H9 (cell line): ENCODE results near the gene GPR176. TPM values are rescaled to one million over a fixed set of nuclear protein-coding genes. Genes with fewer than 3 reads are reported as not detected.

Source experiments
- DNase-seq: peaks from one replicate; pipeline ENCODE4 v3.0.0-alpha.2; 2017
- H2AFZ ChIP-seq: one replicate; pipeline ENCODE4 v1.6.1; 2013; ENCODE audit warnings: mild to moderate bottlenecking, low read length, control low read depth, moderate library complexity
- H2AK5ac ChIP-seq: 2 replicates; pipeline ENCODE4 v1.6.1; 2013; ENCODE audit warnings: low read length, control low read depth, mixed read lengths; ENCODE audit not compliant: insufficient read length
- H2BK120ac ChIP-seq: one replicate; pipeline ENCODE4 v1.6.1; 2013; ENCODE audit warnings: low read depth, mild to moderate bottlenecking, low read length, control low read depth, inconsistent platforms; ENCODE audit not compliant: poor library complexity, severe bottlenecking
- H2BK12ac ChIP-seq: 2 replicates; pipeline ENCODE4 v1.6.1; 2013; ENCODE audit warnings: low read length, control low read depth, mixed read lengths, low read depth; ENCODE audit not compliant: insufficient read length
- H2BK15ac ChIP-seq: 2 replicates; pipeline ENCODE4 v1.6.1; 2013; ENCODE audit warnings: low read depth, low read length, control low read depth
- H2BK20ac ChIP-seq: one replicate; pipeline ENCODE4 v1.6.1; 2013; ENCODE audit warnings: low read depth, mild to moderate bottlenecking, low read length, control low read depth, inconsistent platforms; ENCODE audit not compliant: poor library complexity, severe bottlenecking
- H2BK5ac ChIP-seq: 2 replicates; pipeline ENCODE4 v1.6.1; 2013; ENCODE audit warnings: low read length, control low read depth, mixed read lengths; ENCODE audit not compliant: insufficient read length
- H3K14ac ChIP-seq: 2 replicates; pipeline ENCODE4 v1.6.1; 2013; ENCODE audit warnings: low read length, control low read depth; ENCODE audit not compliant: insufficient read depth
- H3K18ac ChIP-seq: 2 replicates; pipeline ENCODE4 v1.6.1; 2013; ENCODE audit warnings: low read depth, mild to moderate bottlenecking, mixed read lengths, low read length, control low read depth; ENCODE audit not compliant: insufficient read length
- H3K23ac ChIP-seq: 2 replicates; pipeline ENCODE4 v1.6.1; 2013; ENCODE audit warnings: low read length, control low read depth, mixed read lengths, low read depth; ENCODE audit not compliant: insufficient read length
- H3K23me2 ChIP-seq: 2 replicates; pipeline ENCODE4 v1.6.1; 2013; ENCODE audit warnings: low read depth, mild to moderate bottlenecking, mixed read lengths, low read length, control low read depth; ENCODE audit not compliant: insufficient read length, poor library complexity, severe bottlenecking
- H3K27ac ChIP-seq: 2 replicates; pipeline ENCODE4 v1.5.1; 2013; ENCODE audit warnings: low read length, control low read depth, mixed read lengths, low read depth; ENCODE audit not compliant: insufficient read length
- H3K27me3 ChIP-seq: 2 replicates; pipeline ENCODE4 v1.6.1; 2013; ENCODE audit warnings: low read length, control low read depth, inconsistent platforms; ENCODE audit not compliant: insufficient read depth
- H3K4ac ChIP-seq: 2 replicates; pipeline ENCODE4 v1.6.1; 2013; ENCODE audit warnings: low read depth, mild to moderate bottlenecking, control low read depth, inconsistent platforms, low read length, moderate library complexity
- H3K4me1 ChIP-seq: 2 replicates; pipeline ENCODE4 v1.6.1; 2013; ENCODE audit warnings: low read length, control low read depth, inconsistent platforms; ENCODE audit not compliant: insufficient read depth
- H3K4me2 ChIP-seq: 2 replicates; pipeline ENCODE4 v1.6.1; 2013; ENCODE audit warnings: low read length, control low read depth, mixed read lengths; ENCODE audit not compliant: insufficient read length, insufficient read depth
- H3K56ac ChIP-seq: 2 replicates; pipeline ENCODE4 v1.6.1; 2013; ENCODE audit warnings: low read depth, mild to moderate bottlenecking, mixed read lengths, low read length, control low read depth; ENCODE audit not compliant: insufficient read length
- H3K79me1 ChIP-seq: 2 replicates; pipeline ENCODE4 v1.6.1; 2013; ENCODE audit warnings: low read depth, mild to moderate bottlenecking, moderate library complexity, low read length, control low read depth, inconsistent platforms; ENCODE audit not compliant: insufficient read depth, poor library complexity, severe bottlenecking
- H3K79me2 ChIP-seq: 2 replicates; pipeline ENCODE4 v1.6.1; 2013; ENCODE audit warnings: low read length, control low read depth, inconsistent platforms; ENCODE audit not compliant: insufficient read depth
- H3K9ac ChIP-seq: 2 replicates; pipeline ENCODE4 v1.6.1; 2013; ENCODE audit warnings: low read length, control low read depth, mixed read lengths; ENCODE audit not compliant: insufficient read length; ENCODE audit errors: extremely low read depth
- H3K9me3 ChIP-seq: one replicate; pipeline ENCODE4 v1.6.1; 2013; ENCODE audit warnings: low read depth, low read length, inconsistent platforms; ENCODE audit not compliant: control insufficient read depth
- H3T11ph ChIP-seq: one replicate; pipeline ENCODE4 v1.6.1; 2013; ENCODE audit warnings: mild to moderate bottlenecking, low read length, control low read depth, inconsistent platforms
- H4K20me1 ChIP-seq: one replicate; pipeline ENCODE4 v1.6.1; 2013; ENCODE audit not compliant: control insufficient read depth, insufficient read length, insufficient read depth
- H4K5ac ChIP-seq: 2 replicates; pipeline ENCODE4 v1.6.1; 2013; ENCODE audit warnings: low read depth, mild to moderate bottlenecking, mixed read lengths, low read length, control low read depth; ENCODE audit not compliant: insufficient read length
- H4K8ac ChIP-seq: replicated peaks from 2 replicates; pipeline ENCODE4 v1.6.1; 2013; ENCODE audit warnings: low read length, control low read depth, mixed read lengths, low read depth; ENCODE audit not compliant: insufficient read length
- H4K91ac ChIP-seq: 2 replicates; pipeline ENCODE4 v1.6.1; 2013; ENCODE audit warnings: low read depth, mild to moderate bottlenecking, moderate library complexity, mixed read lengths, low read length, control low read depth; ENCODE audit not compliant: insufficient read length
- H3K27ac Mint-ChIP-seq, 3 experiments: 2 replicates in 2 of 3; 3 replicates in 1 of 3; pipeline ENCODE4 v1.8.0; 2020 to 2021; ENCODE audit warnings: mixed read lengths in 3 of 3, mild to moderate bottlenecking in 1 of 3, moderate library complexity in 1 of 3
- H3K27me3 Mint-ChIP-seq: 2 replicates; pipeline ENCODE4 v1.8.0; 2021; ENCODE audit warnings: low read depth, mild to moderate bottlenecking, moderate library complexity, mixed read lengths
- H3K36me3 Mint-ChIP-seq, 3 experiments: 2 replicates in 2 of 3; 3 replicates in 1 of 3; pipeline ENCODE4 v1.8.0; 2020 to 2021; ENCODE audit warnings: low read depth in 3 of 3, mixed read lengths in 3 of 3; ENCODE audit not compliant: insufficient read depth in 1 of 3
- H3K4me1 Mint-ChIP-seq, 2 experiments: 2 replicates each; pipeline ENCODE4 v1.8.0; 2020; ENCODE audit warnings: mixed read lengths in 2 of 2
- H3K4me3 Mint-ChIP-seq, 2 experiments: 2 replicates in 1 of 2; 3 replicates in 1 of 2; pipeline ENCODE4 v1.8.0; 2020 to 2021; ENCODE audit warnings: mild to moderate bottlenecking in 2 of 2, mixed read lengths in 2 of 2, moderate library complexity in 1 of 2
- H3K9me3 Mint-ChIP-seq, 2 experiments: 2 replicates in 1 of 2; 3 replicates in 1 of 2; pipeline ENCODE4 v1.8.0; 2020; ENCODE audit warnings: mild to moderate bottlenecking in 2 of 2, mixed read lengths in 2 of 2, moderate library complexity in 1 of 2
- WGBS: extraction: QIAGEN DNeasy Blood & Tissue Kit; methylation state at CpG from one replicate; pipeline ENCODE4 v1.1.7; 2013; ENCODE audit warnings: missing lambda C conversion rate, low lambda C conversion rate, mixed read lengths; ENCODE audit not compliant: insufficient read length; ENCODE audit errors: extremely low coverage; 5-methylcytosine and 5-hydroxymethylcytosine counted together
- total RNA-seq: library from RNA; stranded (reverse); gene quantifications from 2 replicates; pipeline ENCODE4 v1.2.1, GENCODE V29; 2021
- TF ChIP-seq, protein P1 (sequence below): fragments of 200-600 bp; sonication (generic); conservative IDR thresholded peaks from 3 replicates; pipeline ENCODE4 v1.8.0; 2021; ENCODE audit warnings: antibody characterized with exemption, mild to moderate bottlenecking

The GPR176 gene
- total RNA-seq, 1 experiment from 2014 or later, result 132 TPM

DNA sequence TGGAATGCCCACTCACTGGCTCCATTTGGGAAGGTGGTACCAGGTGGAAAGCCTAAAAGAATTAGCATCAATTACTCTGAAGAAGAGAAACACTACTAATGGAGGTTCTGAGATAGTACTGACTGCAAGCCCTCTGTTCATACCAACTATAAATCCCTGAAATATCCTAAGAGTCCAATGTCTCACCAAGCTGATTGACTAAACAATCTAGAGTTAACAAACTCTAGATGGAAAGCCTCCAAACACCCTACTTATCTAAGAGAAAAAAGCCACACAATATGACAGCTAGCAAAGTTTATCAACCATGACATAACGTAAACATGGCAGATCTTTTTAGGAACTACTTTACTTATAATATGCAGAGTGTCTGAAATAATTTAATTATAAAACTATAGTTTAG, 59.2 kb downstream of the GPR176 start:
- H3K4ac ChIP-seq, result no peak overlapping the region
- H3K4me1 Mint-ChIP-seq, result peaks cover 29 to 42% of the 10 kb centered on the region in 2 experiments
- H3K4me3 Mint-ChIP-seq, result no peak overlapping the region
- no peak overlapping the region for H2AFZ ChIP-seq
- no CpG with 5 or more reads among the region's 1 CpG for WGBS
- no peak overlapping the region for H2BK120ac ChIP-seq
- no peak overlapping the region for H3K27ac ChIP-seq
- H3K56ac ChIP-seq, result no peak overlapping the region
- H3K27me3 Mint-ChIP-seq, result no peaks in the 10 kb centered on the region
- DNase-seq, result no peak
- H2BK5ac ChIP-seq, result no peak overlapping the region
- H3K9me3 ChIP-seq, result no peaks in the 10 kb centered on the region
- no peak overlapping the region for H3K14ac ChIP-seq
- no peaks in the 10 kb centered on the region; the same call in 1 of the 2 replicates for H3K4me1 ChIP-seq
- peak overlapping the region; percentile 37 to 84 (median 62); a peak in 5 of 7 replicates for H3K27ac Mint-ChIP-seq
- peaks cover 8% of the 10 kb centered on the region; the same call in 1 of the 2 replicates for H3K79me2 ChIP-seq
- no peaks in the 10 kb centered on the region for H3K27me3 ChIP-seq
- no peaks in the 10 kb centered on the region for H3K79me1 ChIP-seq
- no peak overlapping the region for H3T11ph ChIP-seq
- H2BK15ac ChIP-seq, result no peak overlapping the region
- H3K4me2 ChIP-seq, result no peak overlapping the region
- H2BK20ac ChIP-seq, result no peak overlapping the region
- peaks cover 21 to 33% (median 32%) of the 10 kb centered on the region in 3 experiments for H3K36me3 Mint-ChIP-seq
- no peak overlapping the region for H2AK5ac ChIP-seq
- H4K91ac ChIP-seq, result no peak overlapping the region
- H3K18ac ChIP-seq, result no peak overlapping the region
- H3K23me2 ChIP-seq, result no peaks in the 10 kb centered on the region
- H2BK12ac ChIP-seq, result no peak overlapping the region
- H3K9me3 Mint-ChIP-seq, result no peaks in the 10 kb centered on the region; a peak in 1 of 5 replicates
- no peak overlapping the region for H4K5ac ChIP-seq
- H3K23ac ChIP-seq, result no peak overlapping the region
- H4K20me1 ChIP-seq, result no peaks in the 10 kb centered on the region
- H4K8ac ChIP-seq, result no peak overlapping the region
- no peak overlapping the region for H3K9ac ChIP-seq
- TF ChIP-seq, protein P1, sequence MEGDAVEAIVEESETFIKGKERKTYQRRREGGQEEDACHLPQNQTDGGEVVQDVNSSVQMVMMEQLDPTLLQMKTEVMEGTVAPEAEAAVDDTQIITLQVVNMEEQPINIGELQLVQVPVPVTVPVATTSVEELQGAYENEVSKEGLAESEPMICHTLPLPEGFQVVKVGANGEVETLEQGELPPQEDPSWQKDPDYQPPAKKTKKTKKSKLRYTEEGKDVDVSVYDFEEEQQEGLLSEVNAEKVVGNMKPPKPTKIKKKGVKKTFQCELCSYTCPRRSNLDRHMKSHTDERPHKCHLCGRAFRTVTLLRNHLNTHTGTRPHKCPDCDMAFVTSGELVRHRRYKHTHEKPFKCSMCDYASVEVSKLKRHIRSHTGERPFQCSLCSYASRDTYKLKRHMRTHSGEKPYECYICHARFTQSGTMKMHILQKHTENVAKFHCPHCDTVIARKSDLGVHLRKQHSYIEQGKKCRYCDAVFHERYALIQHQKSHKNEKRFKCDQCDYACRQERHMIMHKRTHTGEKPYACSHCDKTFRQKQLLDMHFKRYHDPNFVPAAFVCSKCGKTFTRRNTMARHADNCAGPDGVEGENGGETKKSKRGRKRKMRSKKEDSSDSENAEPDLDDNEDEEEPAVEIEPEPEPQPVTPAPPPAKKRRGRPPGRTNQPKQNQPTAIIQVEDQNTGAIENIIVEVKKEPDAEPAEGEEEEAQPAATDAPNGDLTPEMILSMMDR, result no peak
